GM19193 (cell line): ENCODE results near the gene ZNRF2.

Experiments used
- POLR2A ChIP-seq: IDR thresholded peaks from 4 replicates; pipeline ENCODE4 v1.6.1; 2011; ENCODE audit not compliant: insufficient read depth, insufficient read length; ENCODE audit errors: extremely low read depth

The ZNRF2 gene

GRCh38 chr7:30352169-30352568 is 67.8 kb downstream of the ZNRF2 start:
- no peak for TF ChIP-seq POLR2A

GRCh38 chr7:30353532-30353931 is 69.1 kb downstream of the ZNRF2 start:
- TF ChIP-seq POLR2A, result no peak

GRCh38 chr7:30353932-30354607 is 69.7 kb downstream of the ZNRF2 start:
- no peak for TF ChIP-seq POLR2A

- no peak for TF ChIP-seq POLR2A
Measured at GRCh38 chr7:30354791-30355190, 70.4 kb downstream of the ZNRF2 start.

GRCh38 chr7:30359957-30360356 is 75.6 kb downstream of the ZNRF2 start:
- TF ChIP-seq POLR2A, result no peak

GRCh38 chr7:30363778-30364563 is 79.6 kb downstream of the ZNRF2 start:
- no peak for TF ChIP-seq POLR2A

GRCh38 chr7:30364773-30365172 is 80.4 kb downstream of the ZNRF2 start:
- no peak for TF ChIP-seq POLR2A

GRCh38 chr7:30365621-30366020 is 81.2 kb downstream of the ZNRF2 start:
- no peak for TF ChIP-seq POLR2A

- no peak for TF ChIP-seq POLR2A
Measured at GRCh38 chr7:30366606-30367005, 82.2 kb downstream of the ZNRF2 start.

- no peak for TF ChIP-seq POLR2A
Measured at GRCh38 chr7:30367561-30367960, 83.2 kb downstream of the ZNRF2 start.

GRCh38 chr7:30369879-30370278 is 85.5 kb downstream of the ZNRF2 start:
- TF ChIP-seq POLR2A, result no peak

- TF ChIP-seq POLR2A, result no peak
Measured at GRCh38 chr7:30371321-30371720, 86.9 kb downstream of the ZNRF2 start.

- TF ChIP-seq POLR2A, result no peak
Measured at GRCh38 chr7:30378275-30378674, 93.9 kb downstream of the ZNRF2 start.

GRCh38 chr7:30379131-30379530 is 94.7 kb downstream of the ZNRF2 start:
- no peak for TF ChIP-seq POLR2A

- no peak for TF ChIP-seq POLR2A
Measured at GRCh38 chr7:30379741-30380140, 95.3 kb downstream of the ZNRF2 start.

- TF ChIP-seq POLR2A, result no peak
Measured at GRCh38 chr7:30380294-30380693, 95.9 kb downstream of the ZNRF2 start.
